Measurements from ENCODE around the gene AIP. TPM values are rescaled to one million over a fixed set of nuclear protein-coding genes. Genes with fewer than 3 reads are reported as not detected.

Gene AIP
- total and polyA plus RNA-seq, 2 of the 8 experiments (the other 6 are each of a cell fraction or from before 2014, with no cell fraction given), result 29.8 to 54.4 TPM

- TF ChIP-seq CHD7 (IDR thresholded peaks at IDR 0.05; ENCODE audit: insufficient replicate concordance, low read length) (no peak), CTCF (IDR thresholded peaks at IDR 0.05; ENCODE audit: control extremely low read depth in 1 of 3, insufficient read depth in 1 of 3, low read depth in 1 of 3, low read length in 3 of 3) (no peak), TEAD4 (IDR thresholded peaks at IDR 0.05; ENCODE audit: low read depth, low read length) (no peak), CHD1 (IDR thresholded peaks at IDR 0.05; ENCODE audit: low read depth, low read length) (no peak), RXRA (IDR thresholded peaks at IDR 0.05; ENCODE audit: insufficient read depth, low read depth, low read length) (no peak), SAP30 (IDR thresholded peaks at IDR 0.05; ENCODE audit: insufficient read depth, insufficient replicate concordance, low read length) (no peak), SP1 (IDR thresholded peaks at IDR 0.05; ENCODE audit: low read depth, low read length) (no peak), EZH2 (IDR thresholded peaks at IDR 0.05; ENCODE audit: low read depth, low read length, severe bottlenecking) (no peak), NANOG (IDR thresholded peaks at IDR 0.05; ENCODE audit: insufficient read depth, low read depth, low read length, poor library complexity, severe bottlenecking) (no peak)
Observed at GRCh38 chr11:67468456-67468758, 14.4 kb upstream of the AIP start (continued).

Data from H1 (cell line).